BLaER1 (cell line): ENCODE results near the gene HPN.
A peak's percentile ranks its signal among the peaks of the same experiment; 100 is the strongest.

Source experiments
- H3K27ac ChIP-seq: shearing (Covaris generic); formaldehyde crosslinking; 2 replicates; pipeline ENCODE4 v1.8.1; 2022
- H3K27me3 ChIP-seq: shearing (Covaris generic); formaldehyde crosslinking; 2 replicates; pipeline ENCODE4 v1.8.1; 2022
- H3K36me3 ChIP-seq: shearing (Covaris generic); formaldehyde crosslinking; 2 replicates; pipeline ENCODE4 v1.8.1; 2022
- H3K4me1 ChIP-seq: shearing (Covaris generic); formaldehyde crosslinking; 2 replicates; pipeline ENCODE4 v1.8.1; 2022
- H3K4me2 ChIP-seq: shearing (Covaris generic); formaldehyde crosslinking; 2 replicates; pipeline ENCODE4 v1.8.1; 2022
- H3K4me3 ChIP-seq: shearing (Covaris generic); formaldehyde crosslinking; 2 replicates; pipeline ENCODE4 v1.8.1; 2022
- H3K9ac ChIP-seq: shearing (Covaris generic); formaldehyde crosslinking; 2 replicates; pipeline ENCODE4 v1.8.1; 2022
- H3K9me3 ChIP-seq: shearing (Covaris generic); formaldehyde crosslinking; 2 replicates; pipeline ENCODE4 v1.8.1; 2022
- H4K20me1 ChIP-seq: shearing (Covaris generic); formaldehyde crosslinking; 2 replicates; pipeline ENCODE4 v1.8.1; 2022
- Cebpa-rat ChIP-seq: shearing (Covaris generic); IDR thresholded peaks from 2 replicates; pipeline ENCODE4 v1.8.1; 2022

HPN gene

GRCh38 chr19:35090160-35090505 lies 48.6 kb downstream of the HPN start:
- H3K9ac ChIP-seq: no peak overlapping the region
- no peak overlapping the region for H3K4me3 ChIP-seq
- TF ChIP-seq Cebpa-rat: no peak
- H3K36me3 ChIP-seq: no peaks in the 10 kb centered on the region
- H3K4me2 ChIP-seq: peak overlapping the region; percentile 78
- no peak overlapping the region for H3K27ac ChIP-seq
- H3K9me3 ChIP-seq: no peaks in the 10 kb centered on the region
- peaks cover 68% of the 10 kb centered on the region for H3K4me1 ChIP-seq
- H4K20me1 ChIP-seq: no peaks in the 10 kb centered on the region
- H3K27me3 ChIP-seq: no peaks in the 10 kb centered on the region

- Histone ChIP-seq H3K4me3 (0 out of 2 replicates have a peak overlapping the region, but pooled peaks have one; percentile 25), H3K27ac (0 out of 2 replicates have a peak overlapping the region, but pooled peaks have one; percentile 18), H3K4me1 (peaks cover 65% of the 10 kb centered on the region), H3K9me3 (no peaks in the 10 kb centered on the region), H3K27me3 (no peaks in the 10 kb centered on the region), H4K20me1 (no peaks in the 10 kb centered on the region), H3K4me2 (peak overlapping the region; percentile 78), H3K36me3 (no peaks in the 10 kb centered on the region), H3K9ac (peak overlapping the region; percentile 45; the same call in 1 of the 2 replicates)
- TF ChIP-seq Cebpa-rat: no peak
Measured at GRCh38 chr19:35090506-35091214, 49.1 kb downstream of the HPN start.

- Histone ChIP-seq H4K20me1 (no peaks in the 10 kb centered on the region), H3K4me3 (no peak overlapping the region), H3K36me3 (no peaks in the 10 kb centered on the region), H3K4me1 (peaks cover 45% of the 10 kb centered on the region), H3K9me3 (no peaks in the 10 kb centered on the region), H3K9ac (no peak overlapping the region), H3K27me3 (no peaks in the 10 kb centered on the region), H3K4me2 (no peak overlapping the region), H3K27ac (no peak overlapping the region)
- TF ChIP-seq Cebpa-rat: no peak
Measured at GRCh38 chr19:35093430-35093829, 51.9 kb downstream of the HPN start.

- TF ChIP-seq Cebpa-rat: no peak
- Histone ChIP-seq H3K4me2 (no peak overlapping the region), H3K27ac (no peak overlapping the region), H4K20me1 (no peaks in the 10 kb centered on the region), H3K36me3 (no peaks in the 10 kb centered on the region), H3K4me1 (peaks cover 45% of the 10 kb centered on the region), H3K4me3 (no peak overlapping the region), H3K9ac (no peak overlapping the region), H3K27me3 (no peaks in the 10 kb centered on the region), H3K9me3 (no peaks in the 10 kb centered on the region)
Measured at GRCh38 chr19:35093941-35094647, 52.6 kb downstream of the HPN start.

- Histone ChIP-seq H4K20me1 (no peaks in the 10 kb centered on the region), H3K27me3 (no peaks in the 10 kb centered on the region), H3K9ac (no peak overlapping the region), H3K9me3 (no peaks in the 10 kb centered on the region), H3K36me3 (no peaks in the 10 kb centered on the region), H3K4me1 (peaks cover 47% of the 10 kb centered on the region), H3K4me2 (no peak overlapping the region), H3K4me3 (no peak overlapping the region), H3K27ac (no peak overlapping the region)
- no peak for TF ChIP-seq Cebpa-rat
Measured at GRCh38 chr19:35094656-35095055, 53.1 kb downstream of the HPN start.

- no peaks in the 10 kb centered on the region for H3K36me3 ChIP-seq
- H3K27ac ChIP-seq: no peak overlapping the region
- no peaks in the 10 kb centered on the region for H3K9me3 ChIP-seq
- H3K4me3 ChIP-seq: no peak overlapping the region
- H3K4me2 ChIP-seq: no peak overlapping the region; the same call in 1 of the 2 replicates
- H4K20me1 ChIP-seq: no peaks in the 10 kb centered on the region
- H3K4me1 ChIP-seq: peaks cover 39% of the 10 kb centered on the region
- no peak overlapping the region for H3K9ac ChIP-seq
- TF ChIP-seq Cebpa-rat: no peak
- H3K27me3 ChIP-seq: no peaks in the 10 kb centered on the region
Measured at GRCh38 chr19:35095667-35096368, 54.3 kb downstream of the HPN start.

- Histone ChIP-seq H3K27ac (no peak overlapping the region), H3K4me1 (peaks cover 31% of the 10 kb centered on the region), H3K9me3 (no peaks in the 10 kb centered on the region), H3K36me3 (no peaks in the 10 kb centered on the region), H3K4me2 (peak overlapping the region; percentile 52), H4K20me1 (no peaks in the 10 kb centered on the region), H3K9ac (no peak overlapping the region), H3K4me3 (no peak overlapping the region), H3K27me3 (no peaks in the 10 kb centered on the region)
- no peak for TF ChIP-seq Cebpa-rat
Measured at GRCh38 chr19:35098413-35099049, 57.0 kb downstream of the HPN start.

GRCh38 chr19:35099155-35099896 lies 57.8 kb downstream of the HPN start:
- peaks cover 36% of the 10 kb centered on the region for H3K4me1 ChIP-seq
- no peaks in the 10 kb centered on the region for H4K20me1 ChIP-seq
- no peaks in the 10 kb centered on the region for H3K36me3 ChIP-seq
- no peaks in the 10 kb centered on the region for H3K27me3 ChIP-seq
- no peak overlapping the region for H3K9ac ChIP-seq
- H3K4me2 ChIP-seq: peak overlapping the region; percentile 52
- no peak overlapping the region for H3K27ac ChIP-seq
- H3K9me3 ChIP-seq: no peaks in the 10 kb centered on the region
- no peak for TF ChIP-seq Cebpa-rat
- H3K4me3 ChIP-seq: no peak overlapping the region

GRCh38 chr19:35099897-35100275 lies 58.4 kb downstream of the HPN start:
- TF ChIP-seq Cebpa-rat: no peak
- Histone ChIP-seq H3K4me1 (peaks cover 33% of the 10 kb centered on the region), H3K36me3 (no peaks in the 10 kb centered on the region), H3K9ac (no peak overlapping the region), H4K20me1 (no peaks in the 10 kb centered on the region), H3K27me3 (no peaks in the 10 kb centered on the region), H3K4me2 (peak overlapping the region; percentile 52), H3K27ac (no peak overlapping the region), H3K4me3 (no peak overlapping the region), H3K9me3 (no peaks in the 10 kb centered on the region)
